Measurements from ENCODE around the gene SSX2IP. TPM values are rescaled to one million over a fixed set of nuclear protein-coding genes. Genes with fewer than 3 reads are reported as not detected.
A peak's percentile ranks its signal among the peaks of the same experiment; 100 is the strongest.

SSX2IP gene
- total and polyA plus RNA-seq, 2 experiments from 2014 or later, result 12.3 to 20.5 TPM

GRCh38 chr1:84712276-84712874, 22.1 kb upstream of the SSX2IP start:
- DNase-seq (ENCODE audit: low read depth in 1 of 2, low spot score in 1 of 2), result peak in 1 of 2 donors; percentile 76
- no peak overlapping the region for H3K4me3 ChIP-seq
- no peak for TF ChIP-seq CTCF (IDR thresholded peaks at IDR 0.05; ENCODE audit: low read depth, low read length)
- H3K4me1 ChIP-seq (ENCODE audit: low read depth), result no peaks in the 10 kb centered on the region
- no peaks in the 10 kb centered on the region for H3K9me3 ChIP-seq (ENCODE audit: low read depth)
- H3K27me3 ChIP-seq, result no peaks in the 10 kb centered on the region
- no peaks in the 10 kb centered on the region for H3K36me3 ChIP-seq
- H3K27ac ChIP-seq, result no peak overlapping the region

GRCh38 chr1:84711869-84712268, 21.6 kb upstream of the SSX2IP start:
- no peaks in the 10 kb centered on the region for H3K27me3 ChIP-seq
- TF ChIP-seq CTCF (IDR thresholded peaks at IDR 0.05; ENCODE audit: low read depth, low read length), result no peak
- H3K9me3 ChIP-seq (ENCODE audit: low read depth), result no peaks in the 10 kb centered on the region
- H3K27ac ChIP-seq, result no peak overlapping the region
- DNase-seq (ENCODE audit: low read depth in 1 of 2, low spot score in 1 of 2), result no peak
- H3K4me1 ChIP-seq (ENCODE audit: low read depth), result no peaks in the 10 kb centered on the region
- no peaks in the 10 kb centered on the region for H3K36me3 ChIP-seq
- H3K4me3 ChIP-seq, result no peak overlapping the region

- no peaks in the 10 kb centered on the region for H3K36me3 ChIP-seq
- H3K4me3 ChIP-seq, result no peak overlapping the region
- H3K9me3 ChIP-seq (ENCODE audit: low read depth), result no peaks in the 10 kb centered on the region
- TF ChIP-seq CTCF (IDR thresholded peaks at IDR 0.05; ENCODE audit: low read depth, low read length), result no peak
- H3K27ac ChIP-seq, result peak overlapping the region; percentile 3
- no peaks in the 10 kb centered on the region for H3K27me3 ChIP-seq
- H3K4me1 ChIP-seq (ENCODE audit: low read depth), result no peaks in the 10 kb centered on the region
- no peak for DNase-seq (ENCODE audit: low read depth in 1 of 2, low spot score in 1 of 2)
Measured at GRCh38 chr1:84711121-84711520, 20.9 kb upstream of the SSX2IP start.

GRCh38 chr1:84709131-84709530, 18.9 kb upstream of the SSX2IP start:
- H3K27me3 ChIP-seq, result no peaks in the 10 kb centered on the region
- H3K9me3 ChIP-seq (ENCODE audit: low read depth), result no peaks in the 10 kb centered on the region
- no peak for TF ChIP-seq CTCF (IDR thresholded peaks at IDR 0.05; ENCODE audit: low read depth, low read length)
- H3K36me3 ChIP-seq, result no peaks in the 10 kb centered on the region
- peaks cover 12% of the 10 kb centered on the region for H3K4me1 ChIP-seq (ENCODE audit: low read depth)
- DNase-seq (ENCODE audit: low read depth in 1 of 2, low spot score in 1 of 2), result no peak
- H3K4me3 ChIP-seq, result no peak overlapping the region
- H3K27ac ChIP-seq, result no peak overlapping the region

- H3K4me1 ChIP-seq (ENCODE audit: low read depth), result peaks cover 12% of the 10 kb centered on the region
- DNase-seq (ENCODE audit: low read depth in 1 of 2, low spot score in 1 of 2), result no peak
- no peak overlapping the region for H3K4me3 ChIP-seq
- H3K27ac ChIP-seq, result no peak overlapping the region
- no peaks in the 10 kb centered on the region for H3K27me3 ChIP-seq
- TF ChIP-seq CTCF (IDR thresholded peaks at IDR 0.05; ENCODE audit: low read depth, low read length), result no peak
- no peaks in the 10 kb centered on the region for H3K9me3 ChIP-seq (ENCODE audit: low read depth)
- no peaks in the 10 kb centered on the region for H3K36me3 ChIP-seq
Measured at GRCh38 chr1:84708031-84708430, 17.8 kb upstream of the SSX2IP start.
